NCI-H774 (cell line): Measurements from ENCODE around the gene TAF7L.
"Not testable (repeated sequence)": the region's sequence is repeated elsewhere in the genome, so short reads cannot be mapped to it uniquely, and the experiment has no call there.

ENCODE experiments used
- DNase-seq: peaks from one replicate; lab custom pipeline; 2025; lab: John Stamatoyannopoulos, UW

The TAF7L gene

GRCh38 chrX:101290957-101291603 is at the start of gene TAF7L:
TSS of gene TAF7L (minus strand) at chrX:101291334. CDS start at chrX:101287543, 3,791 bp downstream.
- DNase-seq: no peak

- no peak for DNase-seq
These were observed 46.7 kb upstream of the TAF7L start for GRCh38 chrX:101337776-101338271.

GRCh38 chrX:101334310-101334709 is 43.2 kb upstream of the TAF7L start:
- not testable (repeated sequence) for DNase-seq

GRCh38 chrX:101326600-101326999 is 35.5 kb upstream of the TAF7L start:
- DNase-seq: not testable (repeated sequence)

- DNase-seq: no peak
These were observed 12.7 kb upstream of the TAF7L start for GRCh38 chrX:101303790-101304189.

GRCh38 chrX:101295603-101296002 is 4.5 kb upstream of the TAF7L start:
- DNase-seq: not testable (repeated sequence)

GRCh38 chrX:101287402-101287801 is 3.7 kb downstream of the TAF7L start:
- DNase-seq: no peak

- DNase-seq: no peak
These were observed 14.9 kb downstream of the TAF7L start for GRCh38 chrX:101276238-101276637.

- no peak for DNase-seq
These were observed 16.9 kb downstream of the TAF7L start for GRCh38 chrX:101274198-101274597.

GRCh38 chrX:101265869-101266428 is 25.2 kb downstream of the TAF7L start:
- no peak for DNase-seq

- no peak for DNase-seq
These were observed 27.4 kb downstream of the TAF7L start for GRCh38 chrX:101263766-101264165.

- DNase-seq: no peak
These were observed 28.5 kb downstream of the TAF7L start for GRCh38 chrX:101262590-101262989.

- DNase-seq: no peak
These were observed 30.7 kb downstream of the TAF7L start for GRCh38 chrX:101260435-101260834.

GRCh38 chrX:101258259-101258581 is 32.9 kb downstream of the TAF7L start:
- no peak for DNase-seq

GRCh38 chrX:101257448-101258258 is 33.5 kb downstream of the TAF7L start:
- no peak for DNase-seq

GRCh38 chrX:101252634-101253033 is 38.5 kb downstream of the TAF7L start:
- no peak for DNase-seq

GRCh38 chrX:101241531-101241930 is 49.6 kb downstream of the TAF7L start:
- DNase-seq: no peak

- DNase-seq: no peak
These were observed 54.1 kb downstream of the TAF7L start for GRCh38 chrX:101237041-101237440.

GRCh38 chrX:101232316-101232715 is 58.8 kb downstream of the TAF7L start:
- no peak for DNase-seq

GRCh38 chrX:101231080-101231479 is 60.1 kb downstream of the TAF7L start:
- DNase-seq: no peak

- no peak for DNase-seq
These were observed 60.5 kb downstream of the TAF7L start for GRCh38 chrX:101230636-101231035.

GRCh38 chrX:101229170-101229569 is 62.0 kb downstream of the TAF7L start:
- DNase-seq: no peak

GRCh38 chrX:101223226-101223625 is 67.9 kb downstream of the TAF7L start:
- DNase-seq: no peak
